ENCODE data around the gene MAEL.
"Not testable (repeated sequence)": the region's sequence is repeated elsewhere in the genome, so short reads cannot be mapped to it uniquely, and the experiment has no call there.

MAEL gene

GRCh38 chr1:167016100-167016750 lies 27.1 kb downstream of the MAEL start:
- Histone ChIP-seq H3K4me1 (ENCODE audit: control insufficient read depth, insufficient read depth, low read length) (no peaks in the 10 kb centered on the region), H3K9me3 (ENCODE audit: control insufficient read depth, insufficient read depth, low read depth, low read length) (no peaks in the 10 kb centered on the region), H3K27ac (ENCODE audit: low read depth, low read length) (no peak overlapping the region), H3K36me3 (ENCODE audit: control insufficient read depth, insufficient read depth, low read length) (no peaks in the 10 kb centered on the region), H3K27me3 (ENCODE audit: control insufficient read depth, insufficient read depth, low read length) (no peaks in the 10 kb centered on the region), H3K9ac (ENCODE audit: low read length) (no peak overlapping the region), H3K4me3 (ENCODE audit: low read depth, low read length) (no peak overlapping the region)

GRCh38 chr1:167022384-167022783 lies 33.3 kb downstream of the MAEL start:
- Histone ChIP-seq H3K4me1 (ENCODE audit: control insufficient read depth, insufficient read depth, low read length) (no peaks in the 10 kb centered on the region), H3K4me3 (ENCODE audit: low read depth, low read length) (no peak overlapping the region), H3K36me3 (ENCODE audit: control insufficient read depth, insufficient read depth, low read length) (no peaks in the 10 kb centered on the region), H3K9me3 (ENCODE audit: control insufficient read depth, insufficient read depth, low read depth, low read length) (no peaks in the 10 kb centered on the region), H3K9ac (ENCODE audit: low read length) (no peak overlapping the region), H3K27me3 (ENCODE audit: control insufficient read depth, insufficient read depth, low read length) (no peaks in the 10 kb centered on the region), H3K27ac (ENCODE audit: low read depth, low read length) (no peak overlapping the region)

DNA sequence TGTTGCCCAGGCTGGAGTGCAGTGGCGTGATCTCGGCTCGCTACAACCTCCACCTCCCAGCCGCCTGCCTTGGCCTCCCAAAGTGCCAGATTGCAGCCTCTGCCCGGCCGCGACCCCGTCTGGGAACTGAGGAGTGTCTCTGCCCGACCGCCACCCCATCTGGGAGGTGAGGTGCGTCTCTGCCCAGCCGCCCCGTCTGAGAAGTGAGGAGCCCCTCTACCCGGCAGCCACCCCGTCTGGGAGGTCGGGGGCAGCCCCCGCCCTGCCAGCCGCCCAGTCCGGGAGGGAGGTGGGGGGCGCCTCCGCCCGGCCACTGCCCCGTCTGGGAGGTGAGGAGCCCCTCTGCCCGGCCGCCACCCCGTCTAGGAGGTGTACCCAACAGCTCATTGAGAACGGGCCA lies 40.5 kb downstream of the MAEL start:
- H3K36me3 ChIP-seq (ENCODE audit: control insufficient read depth, insufficient read depth, low read length); H3K27me3 ChIP-seq (ENCODE audit: control insufficient read depth, insufficient read depth, low read length); H3K4me1 ChIP-seq (ENCODE audit: control insufficient read depth, insufficient read depth, low read length); H3K27ac ChIP-seq (ENCODE audit: low read depth, low read length); H3K9ac ChIP-seq (ENCODE audit: low read length); H3K4me3 ChIP-seq (ENCODE audit: low read depth, low read length): not testable (repeated sequence)
- peaks cover 10% of the 10 kb centered on the region for H3K9me3 ChIP-seq (ENCODE audit: control insufficient read depth, insufficient read depth, low read depth, low read length)

DNA sequence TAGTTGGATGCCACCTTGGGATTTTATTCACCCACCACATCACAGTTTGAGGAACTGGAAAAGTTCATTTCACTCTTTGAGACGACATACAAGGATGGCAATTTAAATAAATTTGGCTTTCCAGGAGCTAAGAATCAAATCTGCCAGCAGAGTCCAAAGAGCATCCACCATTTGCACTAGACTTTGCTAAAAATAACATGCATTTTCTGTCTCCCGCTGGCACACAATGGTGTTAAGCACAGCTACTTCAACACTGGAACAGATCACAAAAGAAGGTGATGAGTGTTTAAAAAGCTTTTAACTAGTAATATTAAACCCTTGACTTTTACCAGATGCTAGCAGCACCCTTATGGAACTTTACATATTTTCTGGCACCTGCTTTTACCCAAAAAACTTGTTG lies 44.6 kb downstream of the MAEL start:
- Histone ChIP-seq H3K27ac (ENCODE audit: low read depth, low read length) (no peak overlapping the region), H3K27me3 (ENCODE audit: control insufficient read depth, insufficient read depth, low read length) (no peaks in the 10 kb centered on the region), H3K4me3 (ENCODE audit: low read depth, low read length) (no peak overlapping the region), H3K36me3 (ENCODE audit: control insufficient read depth, insufficient read depth, low read length) (no peaks in the 10 kb centered on the region), H3K9me3 (ENCODE audit: control insufficient read depth, insufficient read depth, low read depth, low read length) (peaks cover under 1% of the 10 kb centered on the region; the same call in 1 of the 2 replicates), H3K4me1 (ENCODE audit: control insufficient read depth, insufficient read depth, low read length) (no peaks in the 10 kb centered on the region), H3K9ac (ENCODE audit: low read length) (no peak overlapping the region)

DNA sequence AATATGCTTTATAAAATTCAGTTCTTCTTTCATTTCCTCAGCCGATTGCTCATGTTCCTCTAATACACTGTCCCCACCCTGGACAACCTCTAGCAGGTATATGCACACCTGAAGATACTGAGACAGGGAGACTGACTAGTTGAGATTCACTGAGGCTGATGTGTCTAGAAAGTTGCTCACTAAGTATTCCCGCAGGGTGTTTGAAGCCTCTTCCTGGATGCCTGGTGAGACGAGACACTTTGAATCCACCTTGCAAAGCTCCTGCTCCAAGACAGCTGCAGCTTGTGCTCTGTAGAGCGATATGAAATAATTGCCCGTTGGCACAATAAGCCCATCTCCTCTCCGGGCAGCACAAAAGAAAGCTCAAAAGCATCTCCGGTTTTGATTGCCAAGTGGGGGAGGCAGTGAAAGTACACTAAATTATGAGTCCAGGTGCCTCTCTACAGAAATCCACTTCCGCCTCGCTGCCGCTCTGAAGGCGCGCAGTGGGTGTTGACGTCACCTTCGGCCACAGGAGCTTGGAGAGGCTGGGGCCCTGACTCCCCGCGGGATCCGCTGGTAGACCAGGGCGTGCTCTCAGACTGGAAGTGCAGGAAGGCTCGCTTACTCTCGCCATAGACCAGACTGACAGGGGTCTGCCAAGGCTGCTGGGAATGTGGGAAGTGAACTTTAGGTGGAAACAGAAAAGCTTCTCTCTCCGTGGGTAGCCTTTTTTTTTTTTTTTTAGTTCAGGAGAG lies 54.8 kb downstream of the MAEL start:
- no peak overlapping the region for H3K27ac ChIP-seq (ENCODE audit: low read depth, low read length)

DNA sequence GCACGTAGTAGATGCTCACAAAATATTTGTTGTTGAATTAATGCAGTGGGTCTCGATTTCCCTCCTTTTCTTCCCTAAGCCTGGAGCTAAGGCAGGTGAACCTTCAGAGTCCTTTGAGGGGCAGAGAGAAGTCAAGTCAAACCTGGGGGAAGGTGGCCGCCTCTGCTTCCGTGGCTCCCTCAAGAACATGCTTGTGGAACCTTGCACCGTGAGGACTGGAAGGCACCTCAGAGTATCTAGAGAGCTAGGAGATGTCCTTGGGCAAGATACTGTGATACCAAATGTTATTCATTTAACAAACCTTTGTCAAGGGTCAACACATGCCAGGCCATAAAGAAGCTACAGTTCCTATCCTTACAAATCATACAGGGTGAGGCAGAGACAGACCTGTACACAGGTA lies 62.8 kb downstream of the MAEL start:
- Histone ChIP-seq H3K36me3 (ENCODE audit: control insufficient read depth, insufficient read depth, low read length) (no peaks in the 10 kb centered on the region), H3K9ac (ENCODE audit: low read length) (no peak overlapping the region), H3K27ac (ENCODE audit: low read depth, low read length) (no peak overlapping the region), H3K4me1 (ENCODE audit: control insufficient read depth, insufficient read depth, low read length) (no peaks in the 10 kb centered on the region), H3K9me3 (ENCODE audit: control insufficient read depth, insufficient read depth, low read depth, low read length) (no peaks in the 10 kb centered on the region), H3K4me3 (ENCODE audit: low read depth, low read length) (no peak overlapping the region), H3K27me3 (ENCODE audit: control insufficient read depth, insufficient read depth, low read length) (no peaks in the 10 kb centered on the region)

More for the DNA sequence above, 54.8 kb downstream of the MAEL start:
- H3K9me3 ChIP-seq (ENCODE audit: control insufficient read depth, insufficient read depth, low read depth, low read length), result no peaks in the 10 kb centered on the region
- no peaks in the 10 kb centered on the region for H3K36me3 ChIP-seq (ENCODE audit: control insufficient read depth, insufficient read depth, low read length)
- no peaks in the 10 kb centered on the region for H3K27me3 ChIP-seq (ENCODE audit: control insufficient read depth, insufficient read depth, low read length)
- H3K4me3 ChIP-seq (ENCODE audit: low read depth, low read length), result no peak overlapping the region
- no peak overlapping the region for H3K9ac ChIP-seq (ENCODE audit: low read length)
- no peaks in the 10 kb centered on the region for H3K4me1 ChIP-seq (ENCODE audit: control insufficient read depth, insufficient read depth, low read length)

GRCh38 chr1:167052389-167052788 lies 63.3 kb downstream of the MAEL start:
- Histone ChIP-seq H3K4me3 (ENCODE audit: low read depth, low read length) (no peak overlapping the region), H3K27me3 (ENCODE audit: control insufficient read depth, insufficient read depth, low read length) (no peaks in the 10 kb centered on the region), H3K4me1 (ENCODE audit: control insufficient read depth, insufficient read depth, low read length) (no peaks in the 10 kb centered on the region), H3K36me3 (ENCODE audit: control insufficient read depth, insufficient read depth, low read length) (no peaks in the 10 kb centered on the region), H3K9ac (ENCODE audit: low read length) (no peak overlapping the region), H3K9me3 (ENCODE audit: control insufficient read depth, insufficient read depth, low read depth, low read length) (no peaks in the 10 kb centered on the region), H3K27ac (ENCODE audit: low read depth, low read length) (no peak overlapping the region)

GRCh38 chr1:167054531-167054930 lies 65.5 kb downstream of the MAEL start:
- H3K4me3 ChIP-seq (ENCODE audit: low read depth, low read length), result no peak overlapping the region
- peaks cover 8% of the 10 kb centered on the region for H3K4me1 ChIP-seq (ENCODE audit: control insufficient read depth, insufficient read depth, low read length)
- H3K9ac ChIP-seq (ENCODE audit: low read length), result no peak overlapping the region
- no peaks in the 10 kb centered on the region for H3K9me3 ChIP-seq (ENCODE audit: control insufficient read depth, insufficient read depth, low read depth, low read length)
- no peak overlapping the region for H3K27ac ChIP-seq (ENCODE audit: low read depth, low read length)
- no peaks in the 10 kb centered on the region for H3K36me3 ChIP-seq (ENCODE audit: control insufficient read depth, insufficient read depth, low read length)
- H3K27me3 ChIP-seq (ENCODE audit: control insufficient read depth, insufficient read depth, low read length), result no peaks in the 10 kb centered on the region

DNA sequence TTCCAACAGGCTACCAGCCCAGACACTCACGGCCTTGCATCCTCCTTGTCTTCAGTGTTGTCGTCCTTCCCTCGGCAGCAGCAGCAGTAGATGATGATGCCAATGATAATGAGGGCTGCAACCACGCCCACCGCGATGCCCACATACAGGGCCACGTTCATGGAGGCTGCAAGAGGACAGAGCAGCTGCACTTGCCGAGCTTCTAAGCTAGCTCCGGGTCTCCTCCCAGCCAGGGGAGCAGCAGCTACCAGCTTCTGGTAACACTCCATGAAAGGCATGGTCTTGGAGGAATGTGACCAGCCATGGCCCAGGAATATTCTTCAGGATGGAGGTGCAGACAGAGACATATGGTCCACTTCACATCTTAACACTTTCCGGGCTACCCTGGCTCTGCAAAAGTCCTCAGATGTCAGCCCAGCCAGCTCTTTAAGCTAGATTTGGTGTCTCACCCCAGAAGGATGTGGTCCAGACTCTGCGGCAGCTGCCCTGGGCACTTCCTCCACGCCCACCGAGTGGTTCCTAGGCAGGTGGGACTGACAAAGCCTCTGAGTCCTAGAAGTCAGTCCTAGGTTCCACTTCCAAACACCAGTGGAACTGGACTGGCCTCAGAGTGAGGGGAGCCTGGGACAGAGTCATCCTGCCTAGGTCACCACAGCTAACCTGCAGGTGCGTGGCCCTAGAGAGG lies 66.0 kb downstream of the MAEL start:
- Histone ChIP-seq H3K27ac (ENCODE audit: low read depth, low read length) (no peak overlapping the region), H3K4me1 (ENCODE audit: control insufficient read depth, insufficient read depth, low read length) (peaks cover 9% of the 10 kb centered on the region), H3K9me3 (ENCODE audit: control insufficient read depth, insufficient read depth, low read depth, low read length) (no peaks in the 10 kb centered on the region), H3K27me3 (ENCODE audit: control insufficient read depth, insufficient read depth, low read length) (no peaks in the 10 kb centered on the region), H3K36me3 (ENCODE audit: control insufficient read depth, insufficient read depth, low read length) (no peaks in the 10 kb centered on the region), H3K4me3 (ENCODE audit: low read depth, low read length) (no peak overlapping the region), H3K9ac (ENCODE audit: low read length) (no peak overlapping the region)

- no peak overlapping the region for H3K4me3 ChIP-seq (ENCODE audit: low read depth, low read length)
- no peak overlapping the region for H3K9ac ChIP-seq (ENCODE audit: low read length)
- no peaks in the 10 kb centered on the region for H3K36me3 ChIP-seq (ENCODE audit: control insufficient read depth, insufficient read depth, low read length)
- no peak overlapping the region for H3K27ac ChIP-seq (ENCODE audit: low read depth, low read length)
- H3K4me1 ChIP-seq (ENCODE audit: control insufficient read depth, insufficient read depth, low read length), result peaks cover 9% of the 10 kb centered on the region
- H3K27me3 ChIP-seq (ENCODE audit: control insufficient read depth, insufficient read depth, low read length), result no peaks in the 10 kb centered on the region
- no peaks in the 10 kb centered on the region for H3K9me3 ChIP-seq (ENCODE audit: control insufficient read depth, insufficient read depth, low read depth, low read length)
These were observed 67.6 kb downstream of the MAEL start for GRCh38 chr1:167056529-167057231.

DNA sequence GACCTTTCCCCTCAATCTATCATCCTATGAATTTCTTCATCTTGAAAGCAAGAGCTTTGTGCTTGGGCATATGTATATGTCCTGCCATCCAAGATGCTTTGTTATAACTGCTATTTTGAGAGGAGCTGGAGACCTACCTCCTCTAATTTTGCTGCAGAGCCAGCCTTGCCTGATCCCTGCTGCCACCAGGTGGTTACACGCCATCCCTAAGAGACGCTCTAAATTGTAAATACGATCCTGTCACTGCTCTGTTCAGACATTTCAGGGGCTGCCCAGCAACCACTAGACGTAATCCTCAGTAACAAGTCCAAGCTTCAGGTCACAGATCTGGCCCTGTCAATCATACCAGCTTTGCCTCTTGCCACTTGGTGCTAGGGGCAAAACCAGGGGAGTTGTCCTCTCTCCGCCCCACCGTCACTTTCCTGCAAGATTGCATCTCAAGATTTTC lies 68.2 kb downstream of the MAEL start:
- no peaks in the 10 kb centered on the region for H3K27me3 ChIP-seq (ENCODE audit: control insufficient read depth, insufficient read depth, low read length)
- H3K27ac ChIP-seq (ENCODE audit: low read depth, low read length), result no peak overlapping the region
- H3K4me1 ChIP-seq (ENCODE audit: control insufficient read depth, insufficient read depth, low read length), result peaks cover 9% of the 10 kb centered on the region
- H3K9ac ChIP-seq (ENCODE audit: low read length), result no peak overlapping the region
- H3K4me3 ChIP-seq (ENCODE audit: low read depth, low read length), result no peak overlapping the region
- H3K36me3 ChIP-seq (ENCODE audit: control insufficient read depth, insufficient read depth, low read length), result no peaks in the 10 kb centered on the region
- no peaks in the 10 kb centered on the region for H3K9me3 ChIP-seq (ENCODE audit: control insufficient read depth, insufficient read depth, low read depth, low read length)
